Right cardiac atrium (tissue), 5 donors: Measurements from ENCODE around the gene SMARCA2. TPM values are rescaled to one million over a fixed set of nuclear protein-coding genes. Genes with fewer than 3 reads are reported as not detected.

Experiments used
- ATAC-seq, 2 donors: fragments of 200-7000 bp; cut with Tn5 transposase; one replicate each; pipeline versions ENCODE4 v1.8.0 to v1.9.1; 2020; ENCODE audit warnings: moderate library complexity in 2 of 2, mild to moderate bottlenecking in 1 of 2
- DNase-seq, 3 donors: peaks; one replicate each; pipeline ENCODE4 v3.0.0-alpha.2; 2020
- H3K27ac ChIP-seq: one replicate; pipeline ENCODE4 v1.5.1; 2013; ENCODE audit warnings: mild to moderate bottlenecking, low read length, control low read depth, moderate library complexity
- H3K27me3 ChIP-seq: one replicate; pipeline ENCODE4 v1.6.1; 2013; ENCODE audit not compliant: control insufficient read depth, insufficient read depth
- H3K4me1 ChIP-seq: one replicate; pipeline ENCODE4 v1.6.1; 2013; ENCODE audit warnings: low read length; ENCODE audit not compliant: control insufficient read depth, insufficient read depth
- H3K4me3 ChIP-seq: one replicate; pipeline ENCODE4 v1.5.1; 2013; ENCODE audit warnings: low read length, control low read depth
- H3K9me3 ChIP-seq: one replicate; pipeline ENCODE4 v1.6.1; 2013; ENCODE audit warnings: low read length; ENCODE audit not compliant: control insufficient read depth
- WGBS: extraction: QIAGEN DNeasy Blood & Tissue Kit; methylation state at CpG from one replicate; pipeline ENCODE4 v1.1.7; 2013; 5-methylcytosine and 5-hydroxymethylcytosine counted together
- intact Hi-C, 4 donors: fragments of 100-400 bp; cut with DNase I; formaldehyde crosslinking; loops; one replicate each; pipeline versions ENCODE4 v1.11.0 to v1.14.0; 2022 to 2023
- long read RNA-seq, 4 donors: library from polyadenylated mRNA; unstranded; transcript quantifications; one replicate each; pipeline ENCODE4 v2.0.0, GENCODE V29; 2020 to 2021
- polyA plus RNA-seq: library from polyadenylated mRNA; stranded (reverse); fragments of 200-250 nt; gene quantifications from one replicate; pipeline ENCODE4 v1.2.3, GENCODE V29; 2013
- total RNA-seq, 4 donors: library from RNA; stranded (reverse); fragmentation: NEBNext Ultra II Directional; extraction: Animal tissue kit (Norgen Biotek cat#: 25700); gene quantifications; one replicate each; pipeline ENCODE4 v1.2.1, GENCODE V29; 2021
- donor health status: healthy with polysubstance abuse.
- donor health status: DM: no; HTN: yes; CAD: no.
- donor health status: DM: no; HTN: no; CAD: no.
- donor health status: DM: no; HTN: yes; CAD: no; lungs with severe emphysema.
- donor health status: DM: yes; HTN: yes; CAD: no.

SMARCA2 gene
- 100 to 1,000 TPM in 3 of 4 donors, 10 to 100 TPM in 1; 99.6 to 133 (median 112) TPM for total RNA-seq
- polyA plus RNA-seq, result 49.3 TPM
- long read RNA-seq, donor 1, full-length matches to known transcripts, result 4 of 97 reads
- long read RNA-seq, donor 1, partial matches to known transcripts, result 72 of 97 reads
- long read RNA-seq, donor 1, other reads (novel, unspliced or antisense), result 21 of 97 reads
- long read RNA-seq, donor 2, full-length matches to known transcripts, result 2 of 43 reads
- long read RNA-seq, donor 2, partial matches to known transcripts, result 37 of 43 reads
- long read RNA-seq, donor 2, other reads (novel, unspliced or antisense), result 4 of 43 reads
- long read RNA-seq, donor 3, partial matches to known transcripts, result 48 of 63 reads
- long read RNA-seq, donor 3, other reads (novel, unspliced or antisense), result 10 of 63 reads
- long read RNA-seq, donor 4, partial matches to known transcripts, result 30 of 34 reads
- long read RNA-seq, donor 4, other reads (novel, unspliced or antisense), result 4 of 34 reads

GRCh38 chr9:2014696-2015580 is at the start of gene SMARCA2:
TSS of gene SMARCA2 (plus strand) at chr9:2015347. CDS start at chr9:2029023, 13,676 bp downstream.
- H3K27ac ChIP-seq, result peak within 1 kb of the TSS; percentile 91
- no peaks in the 10 kb centered on the region for H3K9me3 ChIP-seq
- ATAC-seq (peak; percentile 95), DNase-seq (peak; percentile 98 to 99 (median 99))
- H3K4me3 ChIP-seq, result peak within 1 kb of the TSS; percentile 97
- intact Hi-C loops, result loop anchor here in 1 of 4 donors (10.0 kb wide), 1 partner anchor 70 kb away; no protein-coding TSS in a partner anchor
- no peaks in the 10 kb centered on the region for H3K4me1 ChIP-seq
- WGBS, result under 1% methylated on average over 71 of the region's 71 CpGs
- H3K27me3 ChIP-seq, result no peaks in the 10 kb centered on the region

- 92% methylated on average over 9 of the region's 9 CpGs for WGBS
- Histone ChIP-seq H3K4me1 (no peaks in the 10 kb centered on the region), H3K27ac (no peak overlapping the region), H3K4me3 (no peak overlapping the region), H3K9me3 (no peaks in the 10 kb centered on the region), H3K27me3 (no peaks in the 10 kb centered on the region)
- ATAC-seq (no peak), DNase-seq (no peak)
- intact Hi-C loops, result no loop called here
Observed at GRCh38 chr9:1966725-1967366, 48.3 kb upstream of the SMARCA2 start.

- intact Hi-C loops, result no loop called here
- Histone ChIP-seq H3K27ac (no peak overlapping the region), H3K4me1 (no peaks in the 10 kb centered on the region), H3K27me3 (no peaks in the 10 kb centered on the region), H3K4me3 (no peak overlapping the region), H3K9me3 (no peaks in the 10 kb centered on the region)
- WGBS, result 35% methylated on average over 1 of the region's 1 CpG
- DNase-seq (no peak), ATAC-seq (no peak)
Observed at GRCh38 chr9:1969160-1969559, 46.0 kb upstream of the SMARCA2 start.

GRCh38 chr9:1969898-1970297 is 45.2 kb upstream of the SMARCA2 start:
- Histone ChIP-seq H3K27ac (no peak overlapping the region), H3K9me3 (no peaks in the 10 kb centered on the region), H3K4me3 (no peak overlapping the region), H3K4me1 (no peaks in the 10 kb centered on the region), H3K27me3 (no peaks in the 10 kb centered on the region)
- DNase-seq (no peak), ATAC-seq (no peak)
- intact Hi-C loops, result no loop called here
- WGBS, result 76% methylated on average over 1 of the region's 1 CpG

GRCh38 chr9:1972672-1973071 is 42.5 kb upstream of the SMARCA2 start:
- H3K27me3 ChIP-seq, result no peaks in the 10 kb centered on the region
- intact Hi-C loops, result no loop called here
- no peak for DNase-seq
- H3K9me3 ChIP-seq, result no peaks in the 10 kb centered on the region
- ATAC-seq, result no peak
- no peak overlapping the region for H3K27ac ChIP-seq
- no peak overlapping the region for H3K4me3 ChIP-seq
- H3K4me1 ChIP-seq, result no peaks in the 10 kb centered on the region

- intact Hi-C loops, result no loop called here
- H3K9me3 ChIP-seq, result no peaks in the 10 kb centered on the region
- 85% methylated on average over 2 of the region's 2 CpGs for whole genome bisulfite sequencing
- H3K27ac ChIP-seq, result no peak overlapping the region
- ATAC-seq (no peak), DNase-seq (no peak)
- H3K4me3 ChIP-seq, result no peak overlapping the region
- no peaks in the 10 kb centered on the region for H3K4me1 ChIP-seq
- no peaks in the 10 kb centered on the region for H3K27me3 ChIP-seq
Observed at GRCh38 chr9:1977026-1977425, 38.1 kb upstream of the SMARCA2 start.

GRCh38 chr9:1978941-1979340 is 36.2 kb upstream of the SMARCA2 start:
- DNase-seq (peak; percentile 36 to 64 (median 61)), ATAC-seq (peak; percentile 82 to 84)
- intact Hi-C loops, result no loop called here
- no peaks in the 10 kb centered on the region for H3K27me3 ChIP-seq
- no peak overlapping the region for H3K4me3 ChIP-seq
- WGBS, result 45% methylated on average over 5 of the region's 5 CpGs
- no peaks in the 10 kb centered on the region for H3K9me3 ChIP-seq
- no peak overlapping the region for H3K27ac ChIP-seq
- H3K4me1 ChIP-seq, result no peaks in the 10 kb centered on the region

- peak; percentile 75 to 80 for ATAC-seq
- Histone ChIP-seq H3K4me1 (no peaks in the 10 kb centered on the region), H3K27ac (no peak overlapping the region), H3K27me3 (no peaks in the 10 kb centered on the region), H3K4me3 (no peak overlapping the region), H3K9me3 (no peaks in the 10 kb centered on the region)
- 43% methylated on average over 7 of the region's 7 CpGs for WGBS
- intact Hi-C loops, result no loop called here
- peak; percentile 31 to 73 (median 71) for DNase-seq
Observed at GRCh38 chr9:1979741-1980367, 35.3 kb upstream of the SMARCA2 start.

GRCh38 chr9:1980387-1980786 is 34.8 kb upstream of the SMARCA2 start:
- ATAC-seq (no peak), DNase-seq (no peak)
- WGBS, result 94% methylated on average over 1 of the region's 1 CpG
- Histone ChIP-seq H3K4me1 (no peaks in the 10 kb centered on the region), H3K4me3 (no peak overlapping the region), H3K27ac (no peak overlapping the region), H3K9me3 (no peaks in the 10 kb centered on the region), H3K27me3 (no peaks in the 10 kb centered on the region)
- intact Hi-C loops, result no loop called here

- Histone ChIP-seq H3K4me3 (no peak overlapping the region), H3K9me3 (no peaks in the 10 kb centered on the region), H3K27me3 (no peaks in the 10 kb centered on the region), H3K27ac (no peak overlapping the region), H3K4me1 (no peaks in the 10 kb centered on the region)
- ATAC-seq (no peak), DNase-seq (no peak)
- WGBS, result 82% methylated on average over 1 of the region's 1 CpG
- intact Hi-C loops, result no loop called here
Observed at GRCh38 chr9:1982074-1982473, 33.1 kb upstream of the SMARCA2 start.
